Measurements from ENCODE around the gene RIMBP2.
"Not testable (repeated sequence)": the region's sequence is repeated elsewhere in the genome, so short reads cannot be mapped to it uniquely, and the experiment has no call there.

Gene RIMBP2

DNA sequence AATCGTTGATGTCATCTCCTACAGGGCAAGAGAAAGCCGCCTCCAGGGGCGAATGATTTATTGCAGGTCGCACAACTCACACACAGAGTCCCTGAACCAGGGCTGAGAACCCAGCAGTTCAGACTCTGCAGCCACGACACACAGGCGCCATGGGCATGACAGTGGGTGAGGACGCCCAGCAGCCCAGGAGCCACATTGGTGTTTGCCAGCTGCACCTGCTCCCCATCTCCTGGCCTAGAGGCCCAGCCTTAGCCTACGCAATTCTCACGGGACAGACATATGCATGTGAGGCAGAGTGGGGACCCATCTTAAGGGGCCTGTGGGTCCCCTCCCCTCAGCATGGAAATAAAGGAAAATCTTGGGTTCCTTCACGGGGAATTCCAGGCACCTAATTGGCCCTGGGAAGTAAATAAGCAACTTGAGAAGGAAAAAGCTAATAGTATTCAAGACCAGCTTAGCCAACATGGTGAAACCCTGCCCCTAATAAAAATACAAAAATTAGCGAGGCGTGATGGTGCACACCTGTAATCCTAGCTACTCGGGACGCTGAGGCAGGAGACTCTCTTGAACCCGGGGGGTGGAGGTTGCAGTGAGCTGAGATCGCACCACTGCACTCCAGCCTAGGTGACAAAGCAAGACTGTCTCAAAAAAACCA, 69.3 kb downstream of the RIMBP2 start:
- TF ChIP-seq, protein P1, sequence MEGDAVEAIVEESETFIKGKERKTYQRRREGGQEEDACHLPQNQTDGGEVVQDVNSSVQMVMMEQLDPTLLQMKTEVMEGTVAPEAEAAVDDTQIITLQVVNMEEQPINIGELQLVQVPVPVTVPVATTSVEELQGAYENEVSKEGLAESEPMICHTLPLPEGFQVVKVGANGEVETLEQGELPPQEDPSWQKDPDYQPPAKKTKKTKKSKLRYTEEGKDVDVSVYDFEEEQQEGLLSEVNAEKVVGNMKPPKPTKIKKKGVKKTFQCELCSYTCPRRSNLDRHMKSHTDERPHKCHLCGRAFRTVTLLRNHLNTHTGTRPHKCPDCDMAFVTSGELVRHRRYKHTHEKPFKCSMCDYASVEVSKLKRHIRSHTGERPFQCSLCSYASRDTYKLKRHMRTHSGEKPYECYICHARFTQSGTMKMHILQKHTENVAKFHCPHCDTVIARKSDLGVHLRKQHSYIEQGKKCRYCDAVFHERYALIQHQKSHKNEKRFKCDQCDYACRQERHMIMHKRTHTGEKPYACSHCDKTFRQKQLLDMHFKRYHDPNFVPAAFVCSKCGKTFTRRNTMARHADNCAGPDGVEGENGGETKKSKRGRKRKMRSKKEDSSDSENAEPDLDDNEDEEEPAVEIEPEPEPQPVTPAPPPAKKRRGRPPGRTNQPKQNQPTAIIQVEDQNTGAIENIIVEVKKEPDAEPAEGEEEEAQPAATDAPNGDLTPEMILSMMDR (IDR thresholded peaks at IDR 0.05; ENCODE audit: borderline replicate concordance, control extremely low read depth, extremely low read depth, insufficient read depth, missing control alignments) = no peak
- no peak for DNase-seq (ENCODE audit: low spot score)
- in situ Hi-C loops (cut with MboI; ENCODE audit: low sequenced_read_pairs, unreplicated experiment) = no loop called here

DNA sequence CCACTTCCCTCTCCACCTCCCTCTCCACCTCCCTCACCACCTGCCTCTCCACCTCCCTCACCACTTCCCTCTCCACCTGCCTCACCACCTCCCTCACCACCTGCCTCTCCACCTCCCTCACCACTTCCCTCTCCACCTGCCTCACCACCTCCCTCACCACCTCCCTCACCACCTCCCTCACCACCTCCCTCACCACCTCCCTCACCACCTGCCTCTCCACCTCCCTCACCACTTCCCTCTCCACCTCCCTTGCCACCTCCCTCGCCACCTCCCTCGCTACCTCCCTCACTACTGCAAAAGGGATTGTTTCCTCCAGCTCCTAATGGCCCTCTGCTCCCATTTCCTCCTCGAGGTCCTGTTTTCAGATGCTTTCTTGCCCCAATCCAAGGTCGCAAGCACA, 69.9 kb downstream of the RIMBP2 start:
- DNase-seq (ENCODE audit: low spot score); in situ Hi-C loops (cut with MboI; ENCODE audit: low sequenced_read_pairs, unreplicated experiment): not testable (repeated sequence)

DNA sequence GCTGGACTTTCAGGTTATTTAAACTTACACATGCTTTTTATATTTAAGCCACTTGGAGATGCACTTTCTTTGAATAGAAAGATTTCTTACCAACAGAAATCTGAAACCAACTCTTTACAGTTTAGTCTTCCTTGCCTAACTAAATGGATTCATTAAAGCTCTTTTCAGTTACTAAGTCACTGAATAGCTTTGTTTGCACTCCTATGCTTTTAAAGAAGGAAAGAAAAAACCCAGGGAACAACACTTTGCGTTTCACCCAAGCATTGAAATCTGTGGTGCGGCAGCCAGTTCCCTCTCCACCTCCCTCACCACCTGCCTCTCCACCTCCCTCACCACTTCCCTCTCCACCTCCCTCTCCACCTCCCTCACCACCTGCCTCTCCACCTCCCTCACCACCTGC, 70.3 kb downstream of the RIMBP2 start:
- in situ Hi-C loops (cut with MboI; ENCODE audit: low sequenced_read_pairs, unreplicated experiment) = no loop called here
- no peak for DNase-seq (ENCODE audit: low spot score)
- TF ChIP-seq, protein P1 (IDR thresholded peaks at IDR 0.05; ENCODE audit: borderline replicate concordance, control extremely low read depth, extremely low read depth, insufficient read depth, missing control alignments) = no peak

DNA sequence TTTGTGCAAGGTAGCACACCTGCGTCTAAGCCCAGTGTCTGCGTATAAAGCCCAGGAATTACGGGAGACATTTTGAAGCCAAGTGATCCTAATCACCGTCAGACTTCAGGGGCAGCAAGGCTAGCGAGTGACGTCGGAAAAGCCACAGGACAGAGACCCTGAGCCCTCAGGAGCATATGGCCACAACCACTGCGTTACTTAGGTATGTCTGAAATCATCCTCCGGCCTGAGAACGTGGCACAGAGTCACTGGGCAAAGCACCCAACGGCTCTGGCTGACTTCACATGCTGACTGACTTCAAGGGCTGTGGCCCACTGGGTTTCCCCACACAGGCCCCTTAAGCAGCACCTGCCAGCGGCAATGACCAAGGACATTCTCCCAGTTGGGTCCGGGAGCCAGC, 71.5 kb downstream of the RIMBP2 start:
- no peak for DNase-seq (ENCODE audit: low spot score)
- in situ Hi-C loops (cut with MboI; ENCODE audit: low sequenced_read_pairs, unreplicated experiment) = no loop called here
- TF ChIP-seq, protein P1 (IDR thresholded peaks at IDR 0.05; ENCODE audit: borderline replicate concordance, control extremely low read depth, extremely low read depth, insufficient read depth, missing control alignments) = no peak

DNA sequence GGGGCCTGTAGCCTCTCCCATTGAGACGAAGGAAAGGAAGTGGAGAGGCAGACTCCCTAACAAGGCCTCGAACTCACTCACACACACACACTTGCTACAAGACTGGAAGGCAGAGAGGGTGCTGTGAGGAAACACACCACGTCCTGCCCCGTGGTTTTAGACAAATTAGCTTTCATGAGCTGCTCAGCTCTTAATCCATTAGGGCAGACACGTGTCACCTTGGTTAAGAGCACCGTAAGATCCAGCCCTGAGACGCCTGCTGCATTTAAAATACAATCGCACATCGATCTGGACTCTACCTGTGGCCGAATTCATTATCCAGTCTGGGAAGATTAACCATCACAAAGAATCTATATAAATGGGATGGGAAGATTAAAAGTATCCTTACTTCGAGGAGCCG, 72.0 kb downstream of the RIMBP2 start:
- in situ Hi-C loops (cut with MboI; ENCODE audit: low sequenced_read_pairs, unreplicated experiment) = no loop called here
- TF ChIP-seq, protein P1 (IDR thresholded peaks at IDR 0.05; ENCODE audit: borderline replicate concordance, control extremely low read depth, extremely low read depth, insufficient read depth, missing control alignments) = no peak
- no peak for DNase-seq (ENCODE audit: low spot score)

DNA sequence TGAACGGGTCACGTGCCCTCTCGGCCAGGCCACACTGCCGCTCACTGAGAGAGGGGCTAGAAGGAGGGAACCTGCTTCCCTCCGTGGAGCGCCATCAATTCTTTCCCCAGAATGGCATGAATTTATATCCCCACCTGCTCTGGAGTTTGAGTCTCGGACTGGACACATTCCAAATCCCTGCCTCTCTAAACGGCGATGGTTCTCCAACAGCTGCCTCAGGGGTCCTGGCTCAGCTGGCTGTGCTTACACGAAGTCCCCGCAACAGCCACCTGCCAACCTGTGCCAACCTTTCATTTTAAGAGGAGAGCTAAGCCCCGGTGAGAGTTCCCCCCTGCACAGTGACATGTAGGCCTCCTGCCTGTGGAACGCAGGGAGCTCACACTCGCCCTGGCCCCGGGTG, 73.2 kb downstream of the RIMBP2 start:
- in situ Hi-C loops (cut with MboI; ENCODE audit: low sequenced_read_pairs, unreplicated experiment) = no loop called here
- TF ChIP-seq, protein P1 (IDR thresholded peaks at IDR 0.05; ENCODE audit: borderline replicate concordance, control extremely low read depth, extremely low read depth, insufficient read depth, missing control alignments) = no peak

DNA sequence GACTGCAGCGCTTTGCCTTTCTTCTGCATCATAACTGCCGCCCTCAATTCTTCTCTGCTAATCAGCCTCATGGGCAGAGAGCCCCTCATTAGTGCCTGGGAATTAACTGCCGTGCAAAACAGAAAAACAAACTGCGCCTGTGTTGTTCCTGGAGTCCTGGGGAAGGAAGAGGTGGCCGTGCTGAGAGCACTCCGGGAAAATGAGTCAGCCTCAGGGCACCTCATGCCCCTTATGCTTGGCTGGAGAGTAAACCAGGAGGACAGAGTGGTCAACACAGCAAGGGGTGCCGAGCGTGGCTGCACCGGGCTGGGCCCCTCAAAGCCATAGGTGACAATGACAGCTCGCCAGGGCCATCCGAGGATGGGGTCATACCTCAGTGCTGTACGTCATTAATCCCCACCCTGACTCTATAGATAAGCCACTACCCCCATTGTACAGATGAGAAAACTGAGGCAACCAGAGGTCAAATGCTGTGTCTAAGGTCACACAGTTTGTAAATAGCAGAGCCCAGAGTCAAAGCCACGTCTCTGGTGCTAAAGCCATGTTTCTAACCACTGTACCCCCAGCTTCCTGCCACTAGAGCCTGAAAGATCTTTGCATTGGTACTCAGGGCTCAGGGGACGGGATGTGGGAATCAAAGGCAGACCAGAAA, 74.4 kb downstream of the RIMBP2 start:
- in situ Hi-C loops (cut with MboI; ENCODE audit: low sequenced_read_pairs, unreplicated experiment) = no loop called here
- DNase-seq (ENCODE audit: low spot score) = no peak
- TF ChIP-seq, protein P1 (IDR thresholded peaks at IDR 0.05; ENCODE audit: borderline replicate concordance, control extremely low read depth, extremely low read depth, insufficient read depth, missing control alignments) = no peak

More for the DNA sequence above, 73.2 kb downstream of the RIMBP2 start:
- no peak for DNase-seq (ENCODE audit: low spot score)
